Glutamatergic neuron (in vitro differentiated cells): ENCODE results near the gene SGCD. TPM values are rescaled to one million over a fixed set of nuclear protein-coding genes. Genes with fewer than 3 reads are reported as not detected.
A peak's percentile ranks its signal among the peaks of the same experiment; 100 is the strongest.

ENCODE experiments used
- DNase-seq: peaks from one replicate; pipeline ENCODE4 v3.0.0; 2022
- H3K27ac Mint-ChIP-seq: one replicate; pipeline ENCODE4 v1.8.0; 2020; ENCODE audit warnings: mild to moderate bottlenecking, mixed read lengths, inconsistent platforms; ENCODE audit not compliant: unreplicated experiment
- H3K27me3 Mint-ChIP-seq: one replicate; pipeline ENCODE4 v1.8.0; 2020; ENCODE audit warnings: mild to moderate bottlenecking, moderate library complexity, mixed read lengths, inconsistent platforms; ENCODE audit not compliant: unreplicated experiment
- H3K36me3 Mint-ChIP-seq: one replicate; pipeline ENCODE4 v1.8.0; 2020; ENCODE audit warnings: mild to moderate bottlenecking, mixed read lengths, inconsistent platforms; ENCODE audit not compliant: unreplicated experiment
- H3K4me1 Mint-ChIP-seq: one replicate; pipeline ENCODE4 v1.8.0; 2020; ENCODE audit warnings: mild to moderate bottlenecking, low read depth, mixed read lengths, inconsistent platforms; ENCODE audit not compliant: unreplicated experiment
- H3K4me3 Mint-ChIP-seq: one replicate; pipeline ENCODE4 v1.8.0; 2020; ENCODE audit warnings: mild to moderate bottlenecking, mixed read lengths, inconsistent platforms; ENCODE audit not compliant: unreplicated experiment
- H3K9me3 Mint-ChIP-seq: one replicate; pipeline ENCODE4 v1.8.0; 2020; ENCODE audit warnings: mild to moderate bottlenecking, moderate library complexity, mixed read lengths, inconsistent platforms; ENCODE audit not compliant: unreplicated experiment
- CTCF ChIP-seq: fragments of 200-600 bp; sonication (generic); IDR thresholded peaks from one replicate; pipeline ENCODE4 v1.5.0; 2021; ENCODE audit not compliant: partially characterized antibody, unreplicated experiment
- total RNA-seq: library from RNA; stranded (reverse); fragmentation: NEBNext Ultra II Directional; extraction: Animal tissue kit (Norgen Biotek cat#: 25700); gene quantifications from one replicate; pipeline ENCODE4 v1.2.1, GENCODE V29; 2021; ENCODE audit not compliant: unreplicated experiment

The SGCD gene
- total RNA-seq, 1 donor from 2014 or later = 0.20 TPM

GRCh38 chr5:156682971-156683370 is 356.0 kb downstream of the SGCD start:
- Mint-ChIP-seq H3K4me1 (peaks cover 11% of the 10 kb centered on the region), H3K27me3 (no peaks in the 10 kb centered on the region), H3K9me3 (no peaks in the 10 kb centered on the region), H3K36me3 (no peaks in the 10 kb centered on the region), H3K27ac (no peak overlapping the region), H3K4me3 (no peak overlapping the region)
- DNase-seq = no peak
- TF ChIP-seq CTCF = no peak

- Mint-ChIP-seq H3K36me3 (no peaks in the 10 kb centered on the region), H3K9me3 (no peaks in the 10 kb centered on the region), H3K27ac (no peak overlapping the region), H3K4me1 (peaks cover 11% of the 10 kb centered on the region), H3K4me3 (no peak overlapping the region), H3K27me3 (no peaks in the 10 kb centered on the region)
- TF ChIP-seq CTCF = no peak
- no peak for DNase-seq
These were observed 356.5 kb downstream of the SGCD start for GRCh38 chr5:156683509-156683908.

- Mint-ChIP-seq H3K9me3 (no peaks in the 10 kb centered on the region), H3K36me3 (no peaks in the 10 kb centered on the region), H3K4me1 (peaks cover 11% of the 10 kb centered on the region), H3K27ac (no peak overlapping the region), H3K27me3 (no peaks in the 10 kb centered on the region), H3K4me3 (no peak overlapping the region)
- TF ChIP-seq CTCF = no peak
- no peak for DNase-seq
These were observed 357.3 kb downstream of the SGCD start for GRCh38 chr5:156684216-156684615.

GRCh38 chr5:156685481-156685880 is 358.5 kb downstream of the SGCD start:
- Mint-ChIP-seq H3K9me3 (no peaks in the 10 kb centered on the region), H3K27ac (no peak overlapping the region)

GRCh38 chr5:156686380-156686779 is 359.4 kb downstream of the SGCD start:
- peak overlapping the region; percentile 24 for H3K27ac Mint-ChIP-seq
- peaks cover 11% of the 10 kb centered on the region for H3K4me1 Mint-ChIP-seq
- peaks cover 2% of the 10 kb centered on the region for H3K27me3 Mint-ChIP-seq

More at GRCh38 chr5:156685481-156685880, 358.5 kb downstream of the SGCD start:
- Mint-ChIP-seq H3K4me3 (no peak overlapping the region), H3K36me3 (no peaks in the 10 kb centered on the region), H3K4me1 (peaks cover 11% of the 10 kb centered on the region), H3K27me3 (peaks cover under 1% of the 10 kb centered on the region)
- no peak for DNase-seq
- TF ChIP-seq CTCF = no peak

More at GRCh38 chr5:156686380-156686779, 359.4 kb downstream of the SGCD start:
- no peak overlapping the region for H3K4me3 Mint-ChIP-seq
- H3K9me3 Mint-ChIP-seq = peaks cover 2% of the 10 kb centered on the region
- H3K36me3 Mint-ChIP-seq = no peaks in the 10 kb centered on the region
- DNase-seq = no peak
- TF ChIP-seq CTCF = no peak
